PC-3 (cell line): ENCODE data around the gene SLC26A1. TPM values are rescaled to one million over a fixed set of nuclear protein-coding genes. Genes with fewer than 3 reads are reported as not detected.

Source experiments
- ATAC-seq: fragments of 200-7000 bp; cut with Tn5 transposase; 2 replicates; pipeline ENCODE4 v1.9.1; 2020; ENCODE audit warnings: mild to moderate bottlenecking, moderate library complexity
- BruUV-seq: library from RNA; stranded (reverse); fragments of 400-500 nt; replicated peaks from 2 replicates; lab custom pipeline; 2021; lab: Mats Ljungman, UMichigan
- CTCF ChIA-PET: fragments of 300-600 bp; sonication (Branson Sonifier 250); formaldehyde crosslinking; loops from one replicate; lab custom pipeline; 2022; ENCODE audit warnings: antibody characterized with exemption; lab: Charles Lee
- POLR2A ChIA-PET: fragments of 300-600 bp; sonication (Branson Sonifier 250); formaldehyde crosslinking; loops from one replicate; lab custom pipeline; 2022; ENCODE audit warnings: antibody characterized with exemption; ENCODE audit not compliant: unreplicated experiment; lab: Charles Lee
- DNase-seq: peaks from one replicate; pipeline ENCODE4 v3.0.0-alpha.2; 2015
- H2AFZ ChIP-seq: fragments of 300-600 bp; sonication (generic); 2 replicates; pipeline ENCODE4 v1.6.0; 2016; ENCODE audit warnings: antibody characterized with exemption, low read length
- H3F3A ChIP-seq: fragments of 300-600 bp; sonication (generic); one replicate; pipeline ENCODE4 v1.6.0; 2017; ENCODE audit warnings: antibody characterized with exemption, low read length, control low read depth, mild to moderate bottlenecking; ENCODE audit not compliant: unreplicated experiment
- H3K27ac ChIP-seq: fragments of 300-600 bp; sonication (generic); 2 replicates; pipeline ENCODE4 v1.5.1; 2016; ENCODE audit warnings: mild to moderate bottlenecking, low read length
- H3K27me3 ChIP-seq: fragments of 300-600 bp; sonication (generic); 2 replicates; pipeline ENCODE4 v1.6.1; 2016; ENCODE audit warnings: low read length, mixed read lengths
- H3K36me3 ChIP-seq: fragments of 300-600 bp; sonication (generic); 2 replicates; pipeline ENCODE4 v1.6.1; 2016; ENCODE audit warnings: low read depth, mixed run types, low read length, mixed read lengths
- H3K4me1 ChIP-seq: fragments of 300-600 bp; sonication (generic); 2 replicates; pipeline ENCODE4 v1.5.1; 2016; ENCODE audit warnings: low read length; ENCODE audit not compliant: insufficient read depth
- H3K4me2 ChIP-seq: fragments of 300-600 bp; sonication (generic); 2 replicates; pipeline ENCODE4 v1.6.0; 2016; ENCODE audit warnings: low read length
- H3K4me3 ChIP-seq: fragments of 300-600 bp; sonication (generic); 2 replicates; pipeline ENCODE4 v1.5.1; 2016; ENCODE audit warnings: mild to moderate bottlenecking, low read length, mixed read lengths
- H3K79me2 ChIP-seq: fragments of 300-600 bp; sonication (generic); 2 replicates; pipeline ENCODE4 v1.6.1; 2017; ENCODE audit warnings: low read length, mixed read lengths
- H3K9ac ChIP-seq: fragments of 300-600 bp; sonication (generic); 2 replicates; pipeline ENCODE4 v1.6.0; 2016; ENCODE audit warnings: mild to moderate bottlenecking, low read length
- H3K9me2 ChIP-seq: fragments of 300-600 bp; sonication (generic); replicated peaks from 2 replicates; pipeline ENCODE4 v1.6.1; 2016; ENCODE audit warnings: mixed run types, low read length, mixed read lengths
- H3K9me3 ChIP-seq: fragments of 300-600 bp; sonication (generic); 2 replicates; pipeline ENCODE4 v1.6.1; 2016; ENCODE audit warnings: low read length, mixed read lengths
- H4K20me1 ChIP-seq: fragments of 300-600 bp; sonication (generic); 2 replicates; pipeline ENCODE4 v1.6.1; 2016; ENCODE audit warnings: low read length, mixed read lengths
- CTCF ChIP-seq: fragments of 300-600 bp; sonication (generic); conservative IDR thresholded peaks from 2 replicates; pipeline ENCODE4 v1.5.1; 2017; ENCODE audit warnings: antibody characterized with exemption, low read depth, mild to moderate bottlenecking, low read length
- EZH2 ChIP-seq: fragments of 300-600 bp; sonication (generic); IDR thresholded peaks from one replicate; pipeline ENCODE4 v1.6.1; 2017; ENCODE audit warnings: antibody characterized with exemption, mild to moderate bottlenecking, low read length; ENCODE audit not compliant: unreplicated experiment
- EZH2phosphoT487 ChIP-seq: fragments of 300-600 bp; sonication (generic); IDR thresholded peaks from 2 replicates; pipeline ENCODE4 v1.6.1; 2018; ENCODE audit warnings: mild to moderate bottlenecking, antibody characterized with exemption, low read length, borderline replicate concordance
- intact Hi-C: fragments of 100-400 bp; cut with micrococcal nuclease; formaldehyde crosslinking; loops from 2 replicates; pipeline ENCODE4 v1.9.0; 2023
- total RNA-seq: library from RNA; depleted of rRNA; stranded (reverse); fragments of >200 nt; gene quantifications from 2 replicates; pipeline ENCODE4 v1.2.3, GENCODE V29; 2014

Gene SLC26A1
- total RNA-seq, 1 experiment from 2014 or later: not detected

GRCh38 chr4:958696-959337 is 34.4 kb downstream of the SLC26A1 start:
- Histone ChIP-seq H3K4me3 (no peak overlapping the region), H3K4me2 (no peak overlapping the region), H3K27ac (no peak overlapping the region), H4K20me1 (no peaks in the 10 kb centered on the region), H3K9ac (no peak overlapping the region), H3K9me3 (no peaks in the 10 kb centered on the region), H3K4me1 (no peaks in the 10 kb centered on the region), H2AFZ (no peak overlapping the region), H3F3A (no peaks in the 10 kb centered on the region), H3K9me2 (no peaks in the 10 kb centered on the region), H3K36me3 (no peaks in the 10 kb centered on the region), H3K79me2 (no peaks in the 10 kb centered on the region), H3K27me3 (no peaks in the 10 kb centered on the region)
- ChIA-PET CTCF (no interaction called here), POLR2A (no interaction called here)
- no peak for TF ChIP-seq EZH2phosphoT487
- TF ChIP-seq CTCF: no peak
- no peak for TF ChIP-seq EZH2
- intact Hi-C loops: no loop called here
- no peak for ATAC-seq
- BruUV-seq: no TSS peak
- no peak for DNase-seq

GRCh38 chr4:958314-958665 is 34.9 kb downstream of the SLC26A1 start:
- no peak overlapping the region for H3K27ac ChIP-seq
- H3K27me3 ChIP-seq: no peaks in the 10 kb centered on the region
- no peaks in the 10 kb centered on the region for H3K36me3 ChIP-seq
- TF ChIP-seq EZH2phosphoT487 (no peak), CTCF (no peak), EZH2 (no peak)
- H3K4me1 ChIP-seq: no peaks in the 10 kb centered on the region
- no peaks in the 10 kb centered on the region for H3F3A ChIP-seq
- no peak overlapping the region for H2AFZ ChIP-seq
- no TSS peak for BruUV-seq
- ChIA-PET CTCF (no interaction called here), POLR2A (no interaction called here)
- DNase-seq: no peak
- H3K4me2 ChIP-seq: no peak overlapping the region
- ATAC-seq: no peak
- H3K4me3 ChIP-seq: no peak overlapping the region
- H3K9ac ChIP-seq: no peak overlapping the region
- H3K9me2 ChIP-seq: no peaks in the 10 kb centered on the region
- no peaks in the 10 kb centered on the region for H3K9me3 ChIP-seq
- H3K79me2 ChIP-seq: no peaks in the 10 kb centered on the region
- intact Hi-C loops: no loop called here
- H4K20me1 ChIP-seq: no peaks in the 10 kb centered on the region

GRCh38 chr4:957581-958313 is 35.5 kb downstream of the SLC26A1 start:
- no TSS peak for BruUV-seq
- Histone ChIP-seq H2AFZ (no peak overlapping the region), H3K27ac (no peak overlapping the region), H3K79me2 (no peaks in the 10 kb centered on the region), H3F3A (no peaks in the 10 kb centered on the region), H3K4me3 (no peak overlapping the region), H3K9me2 (no peaks in the 10 kb centered on the region), H3K36me3 (no peaks in the 10 kb centered on the region), H3K4me2 (no peak overlapping the region), H3K9ac (no peak overlapping the region), H3K4me1 (no peaks in the 10 kb centered on the region), H3K27me3 (no peaks in the 10 kb centered on the region), H3K9me3 (no peaks in the 10 kb centered on the region), H4K20me1 (no peaks in the 10 kb centered on the region)
- intact Hi-C loops: no loop called here
- no peak for ATAC-seq
- TF ChIP-seq CTCF (no peak), EZH2phosphoT487 (no peak), EZH2 (no peak)
- POLR2A ChIA-PET: no interaction called here
- CTCF ChIA-PET: no interaction called here
- no peak for DNase-seq
